ENCODE results near the gene LMAN2. TPM values are rescaled to one million over a fixed set of nuclear protein-coding genes. Genes with fewer than 3 reads are reported as not detected.

LMAN2 gene
- total and polyA plus RNA-seq, 10 donors: 50.1 to 211 (median 98.1) TPM

DNA sequence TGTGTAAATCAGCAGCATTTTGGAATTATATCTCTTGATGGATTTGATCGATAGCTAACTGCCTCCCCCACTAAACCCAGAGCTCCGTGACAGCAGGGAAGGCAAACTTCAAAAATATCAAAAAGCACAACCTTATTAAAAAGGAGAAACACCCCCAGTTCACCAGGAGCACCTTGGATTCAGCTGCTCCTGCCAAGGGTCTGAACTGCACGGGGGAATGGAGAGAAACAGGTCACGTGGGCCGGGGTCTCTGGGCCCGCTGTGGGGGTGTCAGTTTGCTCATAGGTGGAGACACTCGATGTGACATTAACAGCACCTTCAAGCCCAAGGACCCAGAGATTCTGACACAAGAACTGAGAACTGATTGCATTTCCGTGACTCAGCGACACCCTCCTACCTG lies 31.7 kb upstream of the LMAN2 start:
- no peaks in the 10 kb centered on the region for H3K36me3 ChIP-seq
- no peak for DNase-seq
- 88 to 98% (median 91%) methylated on average over 9 of the region's 9 CpGs for WGBS, 5 donors
- no peak overlapping the region for H3K27ac ChIP-seq
- H3K9me3 ChIP-seq: no peaks in the 10 kb centered on the region
- intact Hi-C loops (cut with DNase I; ENCODE audit: low total_unique reads): no loop called here
- H3K4me1 ChIP-seq: peaks cover 0 to 49% (median 8%) of the 10 kb centered on the region in 6 donors
- H3K27me3 ChIP-seq (replicated peaks in 1 of 7): peaks cover 0 to 24% (median 0%) of the 10 kb centered on the region in 7 donors
- TF ChIP-seq POLR2AphosphoS5 (IDR thresholded peaks at IDR 0.05): no peak
- no peak for TF ChIP-seq CTCF (IDR thresholded peaks at IDR 0.05 in 8 of 11, conservative IDR thresholded peaks at IDR 0.05 in 3 of 11)
- no peak for TF ChIP-seq POLR2A (IDR thresholded peaks at IDR 0.05)
- no peak overlapping the region for H3K4me3 ChIP-seq

GRCh38 chr5:177382423-177383029 lies 31.1 kb upstream of the LMAN2 start:
- intact Hi-C loops (cut with DNase I; ENCODE audit: low total_unique reads): no loop called here
- 22 to 35% (median 26%) methylated on average over 11 of the region's 11 CpGs for WGBS, 5 donors
- TF ChIP-seq POLR2A (IDR thresholded peaks at IDR 0.05) (no peak), CTCF (IDR thresholded peaks at IDR 0.05 in 8 of 11, conservative IDR thresholded peaks at IDR 0.05 in 3 of 11) (peak in 5 of 11 experiments; percentile 14 to 33 (median 19)), POLR2AphosphoS5 (IDR thresholded peaks at IDR 0.05) (peak in 1 of 3 donors; percentile 23)
- no peak for DNase-seq
- H3K4me1 ChIP-seq: peaks cover 0 to 44% (median 7%) of the 10 kb centered on the region in 6 donors
- no peak overlapping the region for H3K27ac ChIP-seq
- H3K36me3 ChIP-seq: no peaks in the 10 kb centered on the region
- peaks cover 0 to 24% (median 0%) of the 10 kb centered on the region in 7 donors for H3K27me3 ChIP-seq (replicated peaks in 1 of 7)
- H3K9me3 ChIP-seq: no peaks in the 10 kb centered on the region
- H3K4me3 ChIP-seq: no peak overlapping the region

DNA sequence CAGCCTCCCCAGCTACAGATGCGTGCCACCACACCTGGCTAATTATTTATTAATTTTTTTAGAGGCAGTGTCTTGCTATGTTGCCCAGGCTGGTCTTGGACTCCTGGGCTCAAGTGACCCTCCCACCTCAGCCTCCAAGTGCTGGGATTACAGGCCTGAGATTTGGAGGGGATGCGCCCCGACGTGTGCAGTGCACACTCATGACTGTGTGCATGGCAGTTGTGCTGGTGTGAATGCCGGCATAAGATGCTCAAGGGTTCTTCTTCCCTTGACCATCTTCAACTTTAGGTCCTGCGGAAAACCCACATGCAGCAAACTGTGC lies 29.3 kb upstream of the LMAN2 start:
- TF ChIP-seq CTCF (IDR thresholded peaks at IDR 0.05 in 8 of 11, conservative IDR thresholded peaks at IDR 0.05 in 3 of 11): no peak
- TF ChIP-seq POLR2AphosphoS5 (IDR thresholded peaks at IDR 0.05): no peak
- TF ChIP-seq POLR2A (IDR thresholded peaks at IDR 0.05): no peak
- Histone ChIP-seq H3K27me3 (replicated peaks in 1 of 7) (peaks cover 0 to 17% (median 0%) of the 10 kb centered on the region in 7 donors), H3K4me3 (no peak overlapping the region), H3K9me3 (no peaks in the 10 kb centered on the region), H3K36me3 (no peaks in the 10 kb centered on the region), H3K4me1 (peaks cover 0 to 33% (median 2%) of the 10 kb centered on the region in 6 donors), H3K27ac (no peak overlapping the region)
- WGBS, 5 donors: 89 to 100% (median 96%) methylated on average over 6 of the region's 6 CpGs
- intact Hi-C loops (cut with DNase I; ENCODE audit: low total_unique reads): no loop called here
- no peak for DNase-seq

DNA sequence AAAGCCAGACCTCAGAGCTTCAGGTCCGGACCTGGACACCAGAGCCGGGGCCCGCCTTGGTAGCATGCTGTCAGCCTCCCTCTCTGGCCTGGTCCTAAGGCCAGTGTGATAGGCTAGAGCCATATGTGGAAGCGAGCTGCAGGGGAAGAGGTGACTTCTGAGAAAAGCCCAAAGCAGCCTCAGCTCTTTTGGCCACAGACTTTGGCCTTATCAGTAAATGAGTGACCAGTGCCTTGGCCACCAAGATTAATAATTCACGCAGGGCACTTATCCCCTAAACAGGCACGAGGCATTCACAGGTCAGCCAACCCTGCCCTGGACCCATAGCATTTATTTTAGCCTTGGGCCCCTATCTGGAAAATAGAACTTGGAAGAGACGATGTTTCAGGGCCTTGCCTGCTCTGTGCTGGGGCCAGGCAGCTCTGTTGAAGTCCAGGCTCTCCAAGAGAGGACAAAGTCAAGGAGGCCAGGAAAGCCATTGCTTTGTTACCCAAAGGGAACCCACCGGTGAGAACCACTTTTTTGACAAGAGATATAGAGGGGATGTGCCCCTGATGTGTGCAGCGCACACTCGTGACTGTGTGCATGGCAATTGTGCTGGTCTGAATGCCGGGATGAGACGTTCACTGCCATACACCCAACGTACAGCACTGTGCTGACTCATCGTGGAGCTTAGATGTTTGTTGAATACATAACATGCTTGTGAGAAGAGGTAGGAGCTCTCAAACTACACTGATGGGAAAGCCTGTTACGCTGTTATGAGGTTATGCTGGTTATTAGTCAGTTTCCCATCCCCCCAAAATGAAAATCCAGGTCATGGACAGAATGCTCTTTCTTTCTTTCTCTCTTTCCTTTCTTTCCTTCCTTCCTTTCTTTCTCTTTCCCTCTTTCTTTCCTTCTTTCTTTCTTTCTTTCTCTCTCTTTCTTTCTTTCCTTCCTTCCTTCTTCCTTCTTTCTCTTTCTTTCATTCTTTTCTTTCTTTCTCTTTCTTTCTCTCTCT lies 27.7 kb upstream of the LMAN2 start:
- Histone ChIP-seq H3K4me1 (peaks cover 0 to 32% (median 3%) of the 10 kb centered on the region in 6 donors), H3K27ac (no peak overlapping the region), H3K4me3 (no peak overlapping the region), H3K27me3 (replicated peaks in 1 of 7) (peaks cover 0 to 14% (median 0%) of the 10 kb centered on the region in 7 donors), H3K36me3 (peaks cover 0 to 7% (median 0%) of the 10 kb centered on the region in 6 donors), H3K9me3 (no peaks in the 10 kb centered on the region)
- TF ChIP-seq POLR2AphosphoS5 (IDR thresholded peaks at IDR 0.05) (no peak), CTCF (IDR thresholded peaks at IDR 0.05 in 8 of 11, conservative IDR thresholded peaks at IDR 0.05 in 3 of 11) (no peak), POLR2A (IDR thresholded peaks at IDR 0.05) (no peak)
- 71 to 75% (median 72%) methylated on average over 12 to 15 of the region's 15 CpGs for WGBS, 5 donors
- intact Hi-C loops (cut with DNase I; ENCODE audit: low total_unique reads): no loop called here
- DNase-seq: no peak
